HEK293 (cell line): Measurements from ENCODE around the gene SPG11.

Experiments
- CTCF ChIA-PET: fragments of 350-600 bp; formaldehyde crosslinking; extraction: SDS; loops from one replicate; lab custom pipeline; 2021; ENCODE audit warnings: antibody characterized with exemption; lab: Yijun Ruan, JAX
- POLR2A ChIA-PET: fragments of 300-600 bp; formaldehyde crosslinking; extraction: SDS; loops from one replicate; lab custom pipeline; 2020; ENCODE audit warnings: antibody characterized with exemption, inconsistent platforms; lab: Yijun Ruan, JAX
- H3K27ac ChIP-seq: fragments of 200-500 bp; sonication (Bioruptor generic); 2 replicates; pipeline ENCODE4 v1.5.1; 2014; ENCODE audit warnings: low read depth, low read length, control low read depth, inconsistent platforms; ENCODE audit errors: extremely low read depth
- H3K36me3 ChIP-seq, 2 experiments: fragments of 200-500 bp in 1 of 2; sonication (Bioruptor generic) in 1 of 2; 1 replicate in 1 of 2; 2 replicates in 1 of 2; pipeline ENCODE4 v1.5.1; 2014 to 2017; ENCODE audit warnings: inconsistent platforms in 2 of 2, low read length in 2 of 2; ENCODE audit not compliant: control insufficient read depth in 2 of 2, insufficient read depth in 1 of 2
- H3K4me1 ChIP-seq: fragments of 200-500 bp; sonication (Bioruptor generic); 2 replicates; pipeline ENCODE4 v1.5.1; 2014; ENCODE audit warnings: mild to moderate bottlenecking, low read length, inconsistent platforms; ENCODE audit not compliant: control insufficient read depth, insufficient read depth
- H3K4me3 ChIP-seq: 2 replicates; pipeline ENCODE4 v1.5.1; 2011; ENCODE audit warnings: low read depth, mild to moderate bottlenecking, control low read depth, low read length, moderate library complexity
- H3K9me3 ChIP-seq: fragments of 200-500 bp; sonication (Bioruptor generic); 2 replicates; pipeline ENCODE4 v1.5.1; 2014; ENCODE audit warnings: low read depth, low read length, inconsistent platforms; ENCODE audit not compliant: control insufficient read depth, insufficient read depth
- BCL11B ChIP-seq: fragments of 450-650 bp; formaldehyde crosslinking; IDR thresholded peaks from 2 replicates; pipeline ENCODE4 v1.5.1; 2016; ENCODE audit warnings: low read depth, missing biosample characterization, missing genetic modification characterization
- KLF10 ChIP-seq: fragments of 450-650 bp; IDR thresholded peaks from 2 replicates; pipeline ENCODE4 v1.5.1; 2018; ENCODE audit warnings: missing biosample characterization, mild to moderate bottlenecking, missing genetic modification characterization
- PRDM1 ChIP-seq: fragments of 450-650 bp; formaldehyde crosslinking; IDR thresholded peaks from 2 replicates; pipeline ENCODE4; 2016; ENCODE audit warnings: missing biosample characterization, missing genetic modification characterization
- TSHZ1 ChIP-seq: fragments of 450-650 bp; formaldehyde crosslinking; IDR thresholded peaks from 2 replicates; pipeline ENCODE4 v1.5.1; 2016; ENCODE audit warnings: missing biosample characterization, missing genetic modification characterization, borderline replicate concordance
- WT1 ChIP-seq: fragments of 450-650 bp; formaldehyde crosslinking; IDR thresholded peaks from 2 replicates; pipeline ENCODE4 v1.5.1; 2016; ENCODE audit warnings: missing biosample characterization, missing genetic modification characterization
- ZBTB11 ChIP-seq: fragments of 450-650 bp; formaldehyde crosslinking; conservative IDR thresholded peaks from 2 replicates; pipeline ENCODE4 v1.5.1; 2016; ENCODE audit warnings: low read depth, missing biosample characterization, missing genetic modification characterization
- ZBTB17 ChIP-seq: fragments of 450-650 bp; formaldehyde crosslinking; IDR thresholded peaks from 2 replicates; pipeline ENCODE4 v1.5.1; 2016; ENCODE audit warnings: missing biosample characterization, missing genetic modification characterization
- ZBTB8A ChIP-seq: fragments of 450-650 bp; formaldehyde crosslinking; IDR thresholded peaks from 2 replicates; pipeline ENCODE4 v1.5.1; 2016; ENCODE audit warnings: missing biosample characterization, missing genetic modification characterization
- ZNF138 ChIP-seq: fragments of 450-650 bp; formaldehyde crosslinking; IDR thresholded peaks from 2 replicates; pipeline ENCODE4 v1.5.1; 2016; ENCODE audit warnings: missing biosample characterization, missing genetic modification characterization, borderline replicate concordance
- ZNF202 ChIP-seq: fragments of 450-650 bp; formaldehyde crosslinking; IDR thresholded peaks from 2 replicates; pipeline ENCODE4 v1.5.1; 2016; ENCODE audit warnings: missing biosample characterization, missing genetic modification characterization, borderline replicate concordance
- ZNF211 ChIP-seq: fragments of 450-650 bp; formaldehyde crosslinking; IDR thresholded peaks from 2 replicates; pipeline ENCODE4 v1.5.1; 2016; ENCODE audit warnings: low read depth, missing biosample characterization, missing genetic modification characterization
- ZNF239 ChIP-seq: fragments of 450-650 bp; formaldehyde crosslinking; IDR thresholded peaks from 2 replicates; pipeline ENCODE4 v1.5.1; 2016; ENCODE audit warnings: missing biosample characterization, missing genetic modification characterization
- ZNF24 ChIP-seq: fragments of 450-650 bp; formaldehyde crosslinking; IDR thresholded peaks from 2 replicates; pipeline ENCODE4 v1.5.1; 2016; ENCODE audit warnings: missing biosample characterization, missing genetic modification characterization
- ZNF292 ChIP-seq: fragments of 450-650 bp; formaldehyde crosslinking; IDR thresholded peaks from 2 replicates; pipeline ENCODE4 v1.5.1; 2016; ENCODE audit warnings: low read depth, missing biosample characterization, missing genetic modification characterization, borderline replicate concordance
- ZNF311 ChIP-seq: fragments of 450-650 bp; formaldehyde crosslinking; IDR thresholded peaks from 2 replicates; pipeline ENCODE4 v1.5.1; 2017; ENCODE audit warnings: missing biosample characterization, missing genetic modification characterization, borderline replicate concordance
- ZNF324 ChIP-seq: fragments of 450-650 bp; formaldehyde crosslinking; IDR thresholded peaks from 2 replicates; pipeline ENCODE4 v1.5.1; 2016; ENCODE audit warnings: missing biosample characterization, missing genetic modification characterization
- ZNF335 ChIP-seq: fragments of 450-650 bp; formaldehyde crosslinking; conservative IDR thresholded peaks from 2 replicates; pipeline ENCODE4 v1.5.1; 2016; ENCODE audit warnings: missing biosample characterization, missing genetic modification characterization
- ZNF37A ChIP-seq: fragments of 450-650 bp; IDR thresholded peaks from 2 replicates; pipeline ENCODE4 v1.5.1; 2018; ENCODE audit warnings: missing biosample characterization, missing genetic modification characterization
- ZNF416 ChIP-seq: fragments of 450-650 bp; formaldehyde crosslinking; IDR thresholded peaks from 2 replicates; pipeline ENCODE4 v1.5.1; 2016; ENCODE audit warnings: missing biosample characterization, missing genetic modification characterization
- ZNF473 ChIP-seq: fragments of 450-650 bp; formaldehyde crosslinking; IDR thresholded peaks from 2 replicates; pipeline ENCODE4 v1.5.1; 2017; ENCODE audit warnings: missing biosample characterization, missing genetic modification characterization
- ZNF48 ChIP-seq: fragments of 450-650 bp; formaldehyde crosslinking; IDR thresholded peaks from 2 replicates; pipeline ENCODE4 v1.5.1; 2016; ENCODE audit warnings: missing biosample characterization, missing genetic modification characterization
- ZNF501 ChIP-seq: fragments of 450-650 bp; formaldehyde crosslinking; IDR thresholded peaks from 2 replicates; pipeline ENCODE4 v1.5.1; 2016; ENCODE audit warnings: missing biosample characterization, missing genetic modification characterization
- ZNF529 ChIP-seq: fragments of 450-650 bp; formaldehyde crosslinking; IDR thresholded peaks from 2 replicates; pipeline ENCODE4 v1.5.1; 2017; ENCODE audit warnings: missing genetic modification characterization, missing biosample characterization; ENCODE audit not compliant: insufficient replicate concordance
- ZNF610 ChIP-seq: fragments of 450-650 bp; formaldehyde crosslinking; IDR thresholded peaks from 2 replicates; pipeline ENCODE4 v1.5.1; 2016; ENCODE audit warnings: missing biosample characterization, missing genetic modification characterization, borderline replicate concordance
- ZNF629 ChIP-seq: fragments of 450-650 bp; formaldehyde crosslinking; IDR thresholded peaks from 2 replicates; pipeline ENCODE4 v1.5.1; 2017; ENCODE audit warnings: missing biosample characterization, missing genetic modification characterization
- ZNF76 ChIP-seq: fragments of 450-650 bp; formaldehyde crosslinking; IDR thresholded peaks from 2 replicates; pipeline ENCODE4; 2016; ENCODE audit warnings: low read depth, missing biosample characterization, missing genetic modification characterization, borderline replicate concordance

SPG11 gene

GRCh38 chr15:44682211-44682610, 18.7 kb upstream of the SPG11 start:
- peaks cover 3% of the 10 kb centered on the region; the same call in 1 of the 2 replicates for H3K4me1 ChIP-seq
- no peak overlapping the region for H3K4me3 ChIP-seq
- TF ChIP-seq KLF10 (no peak), ZBTB17 (peak; percentile 54)
- H3K9me3 ChIP-seq, result no peaks in the 10 kb centered on the region
- ChIA-PET CTCF (interaction anchor here (0.5 to 1.3 kb wide), 3 partner anchors 10 to 81 kb away, joined by 3 to 6 read pairs (median 3); no protein-coding TSS in a partner anchor), POLR2A (interaction anchor here (2.5 kb wide), 1 partner anchor 29 kb away, joined by 15 read pairs; the partner anchor contains the start of genes B2M and PATL2)
- no peaks in the 10 kb centered on the region for H3K36me3 ChIP-seq
- H3K27ac ChIP-seq, result no peak overlapping the region

GRCh38 chr15:44676676-44677075, 13.2 kb upstream of the SPG11 start:
- Histone ChIP-seq H3K36me3 (no peaks in the 10 kb centered on the region), H3K9me3 (no peaks in the 10 kb centered on the region), H3K27ac (no peak overlapping the region), H3K4me1 (no peaks in the 10 kb centered on the region), H3K4me3 (no peak overlapping the region)
- ChIA-PET POLR2A (no interaction called here), CTCF (no interaction called here)
- TF ChIP-seq BCL11B (tag by site-specific recombination), result no peak
- no peak for TF ChIP-seq ZNF324 (tag by site-specific recombination)
- no peak for TF ChIP-seq ZNF501 (tag by site-specific recombination)
- TF ChIP-seq WT1, result no peak
- TF ChIP-seq ZNF202 (tag by site-specific recombination), result no peak
- TF ChIP-seq ZBTB8A (tag by site-specific recombination), result no peak
- no peak for TF ChIP-seq ZNF24 (tag by site-specific recombination)
- no peak for TF ChIP-seq PRDM1 (tag by site-specific recombination)
- TF ChIP-seq ZNF473 (tag by site-specific recombination), result no peak
- TF ChIP-seq ZNF138 (tag by site-specific recombination), result no peak
- TF ChIP-seq ZBTB17, result no peak

GRCh38 chr15:44675911-44676310, 12.4 kb upstream of the SPG11 start:
- no peaks in the 10 kb centered on the region for H3K9me3 ChIP-seq
- no peaks in the 10 kb centered on the region for H3K36me3 ChIP-seq
- CTCF ChIA-PET, result no interaction called here
- no peak overlapping the region for H3K4me3 ChIP-seq
- POLR2A ChIA-PET, result no interaction called here
- TF ChIP-seq ZNF529 (no peak), ZNF239 (tag by site-specific recombination) (no peak), ZNF311 (tag by site-specific recombination) (no peak), ZNF76 (tag by site-specific recombination) (no peak), ZNF416 (tag by site-specific recombination) (no peak), ZNF610 (tag by site-specific recombination) (no peak), ZNF37A (tag by site-specific recombination) (no peak), ZNF335 (no peak), ZNF48 (tag by site-specific recombination) (no peak), ZNF292 (tag by site-specific recombination) (no peak), TSHZ1 (tag by site-specific recombination) (no peak), ZNF211 (tag by site-specific recombination) (no peak), ZNF629 (tag by site-specific recombination) (no peak), ZBTB11 (tag by site-specific recombination) (no peak)
- H3K27ac ChIP-seq, result no peak overlapping the region
- H3K4me1 ChIP-seq, result no peaks in the 10 kb centered on the region
